NCI-H526 treated with DMSO at 0.1 percent for 48 hours (cell line): ENCODE results near the gene ZNF394.
A peak's percentile ranks its signal among the peaks of the same experiment; 100 is the strongest.
"Not testable (repeated sequence)": the region's sequence is repeated elsewhere in the genome, so short reads cannot be mapped to it uniquely, and the experiment has no call there.

ENCODE experiments used
- DNase-seq: peaks from one replicate; lab custom pipeline; 2025; lab: John Stamatoyannopoulos, UW

Gene ZNF394

GRCh38 chr7:99499721-99500636 is at the start of gene ZNF394:
Gene ZNF394, minus strand, starts transcription at chr7:99500281. Its CDS starts 188 bp downstream, at chr7:99500093.
- DNase-seq: peak; percentile 93

GRCh38 chr7:99549545-99549944 is 49.5 kb upstream of the ZNF394 start:
- DNase-seq: not testable (repeated sequence)

- not testable (repeated sequence) for DNase-seq
Measured at GRCh38 chr7:99545308-99545707, 45.2 kb upstream of the ZNF394 start.

GRCh38 chr7:99543916-99544315 is 43.8 kb upstream of the ZNF394 start:
- DNase-seq: no peak

- DNase-seq: no peak
Measured at GRCh38 chr7:99543081-99543671, 43.1 kb upstream of the ZNF394 start.

GRCh38 chr7:99541212-99541611 is 41.1 kb upstream of the ZNF394 start:
- no peak for DNase-seq

GRCh38 chr7:99540542-99540941 is 40.5 kb upstream of the ZNF394 start:
- no peak for DNase-seq

GRCh38 chr7:99539213-99539811 is 39.2 kb upstream of the ZNF394 start:
- DNase-seq: no peak

GRCh38 chr7:99535667-99536066 is 35.6 kb upstream of the ZNF394 start:
- no peak for DNase-seq

- DNase-seq: no peak
Measured at GRCh38 chr7:99531354-99531765, 31.3 kb upstream of the ZNF394 start.

- peak; percentile 1 for DNase-seq
Measured at GRCh38 chr7:99525713-99526440, 25.8 kb upstream of the ZNF394 start.

GRCh38 chr7:99521399-99521798 is 21.3 kb upstream of the ZNF394 start:
- DNase-seq: no peak

- DNase-seq: no peak
Measured at GRCh38 chr7:99514050-99514449, 14.0 kb upstream of the ZNF394 start.

- no peak for DNase-seq
Measured at GRCh38 chr7:99505324-99505662, 5.2 kb upstream of the ZNF394 start.

GRCh38 chr7:99504603-99505323 is 4.7 kb upstream of the ZNF394 start, which contains the start of gene ZKSCAN5:
Gene ZKSCAN5, plus strand, starts transcription at chr7:99504662. Its CDS starts 1,383 bp downstream, at chr7:99506045.
- peak; percentile 95 for DNase-seq

- DNase-seq: no peak
Measured at GRCh38 chr7:99504281-99504602, 4.2 kb upstream of the ZNF394 start.

- not testable (repeated sequence) for DNase-seq
Measured at GRCh38 chr7:99501236-99501635, 1.2 kb upstream of the ZNF394 start.

- no peak for DNase-seq
Measured at GRCh38 chr7:99500637-99501009, 542 bp upstream of the ZNF394 start.

- DNase-seq: no peak
Measured at GRCh38 chr7:99499371-99499720, 735 bp downstream of the ZNF394 start.

GRCh38 chr7:99498546-99498944 is 1.5 kb downstream of the ZNF394 start:
- peak; percentile 11 for DNase-seq

- DNase-seq: no peak
Measured at GRCh38 chr7:99497766-99498545, 2.1 kb downstream of the ZNF394 start.
